Parathyroid adenoma (tissue), 2 donors: Measurements from ENCODE around the gene TACC3.

Source experiments
- H2AFZ ChIP-seq: fragments of 300-600 bp; sonication (generic); one replicate; pipeline ENCODE4 v1.7.0; 2017; ENCODE audit warnings: antibody characterized with exemption, mild to moderate bottlenecking
- H3K27ac ChIP-seq: fragments of 300-600 bp; sonication (generic); one replicate; pipeline ENCODE4 v1.7.0; 2017
- H3K27me3 ChIP-seq: fragments of 300-600 bp; sonication (generic); one replicate; pipeline ENCODE4 v1.7.0; 2017; ENCODE audit warnings: low read length; ENCODE audit not compliant: control insufficient read depth, insufficient read depth
- H3K36me3 ChIP-seq: fragments of 300-600 bp; sonication (generic); one replicate; pipeline ENCODE4 v1.7.0; 2017; ENCODE audit warnings: low read length; ENCODE audit not compliant: control insufficient read depth, insufficient read depth
- H3K4me1 ChIP-seq: fragments of 300-600 bp; sonication (generic); one replicate; pipeline ENCODE4 v1.7.0; 2017; ENCODE audit warnings: control low read depth
- H3K4me2 ChIP-seq: fragments of 300-600 bp; sonication (generic); one replicate; pipeline ENCODE4 v1.7.0; 2017; ENCODE audit warnings: low read length
- H3K4me3 ChIP-seq: fragments of 300-600 bp; sonication (generic); one replicate; pipeline ENCODE4 v1.7.0; 2017; ENCODE audit warnings: low read depth, low read length
- H3K79me2 ChIP-seq: fragments of 300-600 bp; sonication (generic); one replicate; pipeline ENCODE4 v1.7.0; 2017; ENCODE audit warnings: control low read depth
- H3K9ac ChIP-seq: fragments of 300-600 bp; sonication (generic); one replicate; pipeline ENCODE4 v1.7.0; 2017; ENCODE audit warnings: mild to moderate bottlenecking
- H3K9me3 ChIP-seq: fragments of 300-600 bp; sonication (generic); one replicate; pipeline ENCODE4 v1.7.0; 2017; ENCODE audit warnings: low read length; ENCODE audit not compliant: control insufficient read depth
- TF ChIP-seq, protein P1 (sequence below): fragments of 300-600 bp; sonication (generic); IDR thresholded peaks from one replicate; pipeline ENCODE4 v1.7.0; 2017; ENCODE audit warnings: antibody characterized with exemption, mild to moderate bottlenecking
- donor health status: primary hyperparathyroidism.

The TACC3 gene

DNA sequence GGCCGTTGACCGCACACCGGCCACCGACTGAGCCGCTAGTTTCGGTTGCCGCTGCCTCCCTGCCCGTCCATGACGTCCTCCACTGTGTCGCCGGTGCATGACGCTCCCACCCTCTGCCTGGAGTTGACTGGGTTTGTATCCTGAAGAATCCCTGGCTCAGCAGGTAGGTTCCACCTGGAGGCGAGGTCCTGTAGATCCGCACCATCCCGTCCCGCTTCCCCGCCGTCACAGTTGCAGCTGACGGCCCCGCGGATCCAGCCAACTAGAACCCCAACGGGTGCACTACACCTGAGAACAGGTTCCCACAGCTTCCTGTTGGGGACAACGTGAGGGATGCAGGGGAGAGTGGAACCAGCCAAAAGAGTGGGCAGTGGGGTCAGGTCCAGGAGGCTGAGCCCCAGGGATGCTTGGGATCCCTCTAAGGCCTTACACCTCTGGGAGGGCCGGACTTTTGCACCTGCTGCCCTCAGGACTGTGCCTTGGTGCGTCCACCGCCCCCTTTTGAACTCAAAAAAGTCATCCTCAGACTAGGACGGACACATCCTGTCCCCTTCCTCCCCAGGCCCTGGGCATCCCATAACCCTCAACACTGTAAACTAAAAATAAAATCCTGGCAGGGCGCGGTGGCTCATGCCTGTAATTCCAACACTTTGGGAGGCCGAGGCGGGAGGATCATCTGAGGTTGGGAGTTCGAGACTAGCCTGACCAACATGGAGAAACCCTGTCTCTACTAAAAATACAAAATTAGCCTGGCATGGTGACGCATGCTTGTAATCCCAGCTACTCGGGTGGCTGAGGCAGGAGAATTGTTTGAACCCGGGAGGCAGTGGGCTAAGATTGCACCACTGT is 8.1 kb upstream of the TACC3 start:
- Histone ChIP-seq H3K27ac (peak overlapping the region; percentile 97), H3K4me1 (no peaks in the 10 kb centered on the region), H3K36me3 (no peaks in the 10 kb centered on the region), H2AFZ (peak overlapping the region; percentile 86), H3K79me2 (peaks cover 9% of the 10 kb centered on the region), H3K27me3 (no peaks in the 10 kb centered on the region), H3K4me3 (peak overlapping the region; percentile 77), H3K9ac (no peak overlapping the region), H3K4me2 (peak overlapping the region; percentile 78), H3K9me3 (no peaks in the 10 kb centered on the region)
- TF ChIP-seq, protein P1, sequence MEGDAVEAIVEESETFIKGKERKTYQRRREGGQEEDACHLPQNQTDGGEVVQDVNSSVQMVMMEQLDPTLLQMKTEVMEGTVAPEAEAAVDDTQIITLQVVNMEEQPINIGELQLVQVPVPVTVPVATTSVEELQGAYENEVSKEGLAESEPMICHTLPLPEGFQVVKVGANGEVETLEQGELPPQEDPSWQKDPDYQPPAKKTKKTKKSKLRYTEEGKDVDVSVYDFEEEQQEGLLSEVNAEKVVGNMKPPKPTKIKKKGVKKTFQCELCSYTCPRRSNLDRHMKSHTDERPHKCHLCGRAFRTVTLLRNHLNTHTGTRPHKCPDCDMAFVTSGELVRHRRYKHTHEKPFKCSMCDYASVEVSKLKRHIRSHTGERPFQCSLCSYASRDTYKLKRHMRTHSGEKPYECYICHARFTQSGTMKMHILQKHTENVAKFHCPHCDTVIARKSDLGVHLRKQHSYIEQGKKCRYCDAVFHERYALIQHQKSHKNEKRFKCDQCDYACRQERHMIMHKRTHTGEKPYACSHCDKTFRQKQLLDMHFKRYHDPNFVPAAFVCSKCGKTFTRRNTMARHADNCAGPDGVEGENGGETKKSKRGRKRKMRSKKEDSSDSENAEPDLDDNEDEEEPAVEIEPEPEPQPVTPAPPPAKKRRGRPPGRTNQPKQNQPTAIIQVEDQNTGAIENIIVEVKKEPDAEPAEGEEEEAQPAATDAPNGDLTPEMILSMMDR = no peak

DNA sequence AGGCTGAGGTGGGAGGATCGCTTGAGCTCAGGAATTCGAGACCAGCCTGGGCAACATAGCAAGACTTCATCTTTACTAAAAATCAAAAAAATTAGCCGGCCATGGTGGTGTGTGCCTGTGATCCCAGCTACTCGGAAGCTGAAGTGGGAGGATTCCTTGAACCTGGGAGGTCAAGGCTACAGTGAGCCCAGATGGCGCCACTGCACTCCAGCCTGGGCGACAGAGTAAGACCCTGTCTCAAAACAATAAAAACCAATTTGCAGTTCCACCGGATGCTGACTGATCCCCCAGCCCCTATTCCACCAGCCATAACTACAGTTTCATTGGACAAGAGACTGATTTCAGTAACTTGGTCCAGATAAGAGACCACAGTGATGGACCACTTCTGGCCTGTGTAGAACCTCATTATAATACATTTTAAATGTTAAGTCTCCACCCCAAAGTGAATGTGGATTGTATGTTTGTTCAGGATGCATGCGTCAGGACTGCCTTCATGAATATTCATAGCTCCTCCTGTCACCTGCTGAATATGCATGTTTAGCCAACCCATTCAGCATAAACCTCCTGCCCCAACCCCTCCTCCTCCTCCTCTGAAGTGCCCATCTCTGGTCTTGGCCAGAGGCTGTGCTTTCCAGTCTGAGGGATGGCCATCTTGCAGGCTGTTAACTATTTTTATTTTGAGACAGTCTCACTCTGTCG is 6.9 kb upstream of the TACC3 start:
- Histone ChIP-seq H2AFZ (no peak overlapping the region), H3K36me3 (no peaks in the 10 kb centered on the region), H3K27me3 (no peaks in the 10 kb centered on the region), H3K4me1 (no peaks in the 10 kb centered on the region), H3K27ac (no peak overlapping the region), H3K79me2 (peaks cover 12% of the 10 kb centered on the region), H3K9me3 (no peaks in the 10 kb centered on the region), H3K4me3 (no peak overlapping the region), H3K9ac (no peak overlapping the region), H3K4me2 (no peak overlapping the region)
- TF ChIP-seq, protein P1 = no peak

DNA sequence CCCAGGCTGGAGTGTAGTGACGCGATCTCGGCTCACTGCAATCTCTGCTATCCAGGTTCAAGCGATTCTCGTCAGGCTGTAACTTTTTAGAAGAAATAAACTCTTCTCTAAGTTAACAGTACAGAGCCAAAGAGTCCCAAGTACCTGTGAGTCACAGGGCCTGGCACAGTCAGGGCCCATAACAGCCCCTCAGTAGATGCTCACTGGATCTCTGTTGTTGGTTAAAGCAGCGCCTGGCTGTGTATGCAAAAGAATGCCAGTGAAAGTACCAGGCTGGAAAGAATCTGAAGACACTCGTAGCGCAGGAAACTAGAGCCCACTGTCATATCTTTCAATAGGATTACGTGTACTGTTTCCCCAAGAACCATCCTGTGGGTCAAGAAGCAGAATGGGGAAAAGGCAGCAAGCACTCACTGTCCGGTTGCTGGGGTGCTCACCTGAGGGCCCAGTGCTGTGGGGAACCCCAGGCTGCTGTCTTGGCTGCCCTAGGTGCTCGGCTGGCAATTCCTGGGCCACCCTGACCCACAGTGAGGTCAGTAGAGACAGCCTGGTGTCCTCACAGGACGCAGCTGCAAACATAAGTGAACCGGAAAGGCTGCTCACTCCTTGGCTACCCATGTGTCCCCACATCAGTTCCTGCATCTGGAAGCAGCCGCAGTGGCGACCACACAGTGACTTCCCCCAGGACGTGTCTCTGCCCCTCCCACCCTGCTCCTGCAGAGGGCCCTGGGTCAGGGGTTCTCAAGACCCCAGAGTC is 6.1 kb upstream of the TACC3 start:
- H3K4me1 ChIP-seq = no peaks in the 10 kb centered on the region
- no peaks in the 10 kb centered on the region for H3K36me3 ChIP-seq
- no peak overlapping the region for H3K4me2 ChIP-seq
- no peaks in the 10 kb centered on the region for H3K9me3 ChIP-seq
- H3K27me3 ChIP-seq = no peaks in the 10 kb centered on the region
- H3K9ac ChIP-seq = no peak overlapping the region
- H2AFZ ChIP-seq = no peak overlapping the region
- TF ChIP-seq, protein P1 = no peak
- peaks cover 6% of the 10 kb centered on the region for H3K79me2 ChIP-seq
- no peak overlapping the region for H3K27ac ChIP-seq
- H3K4me3 ChIP-seq = no peak overlapping the region

DNA sequence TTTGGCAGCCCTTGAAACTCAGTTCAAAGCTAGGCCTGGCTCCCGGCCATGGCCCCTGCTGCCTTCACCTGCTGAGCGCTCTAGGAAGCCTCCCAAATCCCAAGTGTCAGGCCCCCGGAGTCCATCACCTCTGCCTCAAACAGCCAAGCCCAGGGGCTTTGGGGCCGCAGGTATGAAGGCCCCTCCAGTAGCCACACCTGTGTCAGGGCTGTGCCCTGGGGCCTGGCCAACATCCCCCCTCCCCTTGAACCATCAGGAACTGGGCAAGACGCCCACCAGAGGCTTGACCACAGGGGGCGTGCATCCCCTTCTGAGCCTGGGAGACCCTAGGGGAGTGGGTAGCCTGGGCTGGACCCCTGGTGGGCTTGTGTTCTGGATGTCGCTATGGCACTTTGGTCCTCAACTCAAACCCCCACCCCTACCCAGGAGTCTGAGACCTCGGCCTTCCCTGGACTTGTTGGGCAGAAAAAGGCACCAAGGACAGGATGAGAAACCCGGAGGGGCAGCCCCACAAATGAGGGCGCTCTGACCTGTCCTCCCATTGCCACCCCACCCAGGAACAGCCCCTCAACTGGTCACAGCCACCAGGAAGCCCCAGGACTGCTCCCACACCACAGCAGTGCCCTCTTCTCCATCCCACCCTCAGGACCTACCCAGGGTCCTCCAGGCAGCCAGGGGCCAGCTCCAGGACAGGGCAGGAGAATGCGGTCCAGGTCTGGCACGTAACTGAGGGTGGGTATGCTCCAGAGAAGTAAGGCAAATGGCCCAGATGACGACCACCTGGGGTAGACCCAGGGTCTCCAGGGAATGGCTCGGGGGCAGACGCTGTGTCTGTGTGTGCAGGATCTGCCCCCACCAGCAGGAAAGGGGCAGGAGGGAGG is 5.0 kb upstream of the TACC3 start:
- Histone ChIP-seq H3K9me3 (no peaks in the 10 kb centered on the region), H3K4me1 (no peaks in the 10 kb centered on the region), H3K9ac (no peak overlapping the region)

More for the DNA sequence above, 5.0 kb upstream of the TACC3 start:
- H3K4me2 ChIP-seq = no peak overlapping the region
- no peaks in the 10 kb centered on the region for H3K27me3 ChIP-seq
- H2AFZ ChIP-seq = no peak overlapping the region
- no peaks in the 10 kb centered on the region for H3K36me3 ChIP-seq
- H3K79me2 ChIP-seq = peaks cover 3% of the 10 kb centered on the region
- TF ChIP-seq, protein P1 = no peak
- H3K27ac ChIP-seq = no peak overlapping the region
- no peak overlapping the region for H3K4me3 ChIP-seq
